Activated B cell treated with CpG ODN at 0.5 μM for 24 hours (primary cell): ENCODE results near the gene DDX24. TPM values are rescaled to one million over a fixed set of nuclear protein-coding genes. Genes with fewer than 3 reads are reported as not detected.

Experiments
- ATAC-seq: fragments of 200-7000 bp; cut with Tn5 transposase; one replicate; pipeline ENCODE4 v1.10.0; 2021; ENCODE audit warnings: low read depth, mild to moderate bottlenecking, moderate library complexity
- CTCF ChIA-PET: fragments of 350-600 bp; sonication (Branson Sonifier 250); formaldehyde crosslinking; loops from one replicate; lab custom pipeline; 2021; ENCODE audit warnings: antibody characterized with exemption; lab: Charles Lee
- POLR2A ChIA-PET: fragments of 350-600 bp; sonication (Branson Sonifier 250); formaldehyde crosslinking; loops from one replicate; lab custom pipeline; 2021; ENCODE audit warnings: antibody characterized with exemption; lab: Charles Lee
- DNase-seq: peaks from one replicate; pipeline ENCODE4 v3.0.0; 2022
- H3K27ac Mint-ChIP-seq: one replicate; pipeline ENCODE4 v1.8.0; 2020; ENCODE audit warnings: mixed read lengths
- H3K27me3 Mint-ChIP-seq: one replicate; pipeline ENCODE4 v1.8.0; 2021; ENCODE audit warnings: mixed read lengths
- H3K36me3 Mint-ChIP-seq: one replicate; pipeline ENCODE4 v1.8.0; 2021; ENCODE audit warnings: low read depth, mixed read lengths
- H3K4me1 Mint-ChIP-seq: one replicate; pipeline ENCODE4 v1.8.0; 2021; ENCODE audit warnings: mixed read lengths
- H3K4me3 Mint-ChIP-seq: one replicate; pipeline ENCODE4 v1.8.0; 2020; ENCODE audit warnings: mild to moderate bottlenecking, mixed read lengths
- H3K9me3 Mint-ChIP-seq: one replicate; pipeline ENCODE4 v1.8.0; 2020; ENCODE audit warnings: mixed read lengths
- intact Hi-C: fragments of 100-400 bp; cut with micrococcal nuclease; formaldehyde crosslinking; loops from one replicate; pipeline ENCODE4 v1.15.1; 2024
- total RNA-seq: library from RNA; stranded (reverse); gene quantifications from 2 replicates; pipeline ENCODE4 v1.2.3, GENCODE V29; 2022
- TF ChIP-seq, protein P1 (sequence below): fragments of 200-600 bp; IDR thresholded peaks from one replicate; pipeline ENCODE4 v1.8.0; 2022; ENCODE audit warnings: antibody characterized with exemption, mild to moderate bottlenecking

Gene DDX24
- total RNA-seq, 1 donor from 2014 or later: 169 TPM

DNA sequence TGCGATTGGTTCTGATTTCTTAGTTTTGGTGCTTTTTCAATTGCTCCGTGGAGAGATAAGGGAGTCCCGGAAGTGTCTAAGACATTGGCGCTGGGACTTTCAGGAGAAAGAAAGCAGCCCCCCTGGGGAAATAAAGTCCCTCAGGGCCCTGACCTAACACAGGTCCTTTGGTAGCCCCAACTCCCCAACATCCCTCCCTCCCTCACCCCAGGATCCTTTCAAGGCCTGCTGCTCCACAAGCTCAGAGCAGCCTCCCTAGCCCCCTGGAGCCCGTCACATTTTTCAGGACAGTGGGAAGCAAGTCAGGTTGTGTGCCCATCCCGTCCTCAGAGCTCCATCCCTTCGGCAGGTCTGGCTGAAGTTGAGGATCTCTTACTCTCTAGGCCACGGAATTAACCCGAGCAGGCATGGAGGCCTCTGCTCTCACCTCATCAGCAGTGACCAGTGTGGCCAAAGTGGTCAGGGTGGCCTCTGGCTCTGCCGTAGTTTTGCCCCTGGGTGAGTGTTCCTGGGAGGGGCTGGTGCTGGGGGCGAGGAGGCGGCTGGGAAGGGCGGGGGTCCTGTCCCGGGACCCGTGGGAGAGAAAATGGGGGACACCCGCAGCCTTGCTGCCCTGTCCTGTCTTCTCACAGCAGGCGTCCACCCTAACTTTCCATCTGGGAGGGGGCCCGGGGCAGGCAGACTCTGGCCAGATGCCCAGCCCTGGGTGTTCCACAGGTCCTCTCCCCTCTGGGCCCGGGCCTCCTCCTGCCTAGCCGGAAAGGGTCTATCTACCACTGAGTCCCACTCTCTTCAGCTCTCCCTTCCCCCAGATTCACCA lies 30.5 kb upstream of the DDX24 start:
- DNase-seq (no peak), ATAC-seq (no peak)
- Mint-ChIP-seq H3K4me1 (no peaks in the 10 kb centered on the region), H3K9me3 (no peaks in the 10 kb centered on the region), H3K36me3 (no peaks in the 10 kb centered on the region), H3K27me3 (peaks cover 19% of the 10 kb centered on the region), H3K4me3 (no peak overlapping the region), H3K27ac (no peak overlapping the region)
- intact Hi-C loops: no loop called here
- CTCF ChIA-PET: no interaction called here
- TF ChIP-seq, protein P1, sequence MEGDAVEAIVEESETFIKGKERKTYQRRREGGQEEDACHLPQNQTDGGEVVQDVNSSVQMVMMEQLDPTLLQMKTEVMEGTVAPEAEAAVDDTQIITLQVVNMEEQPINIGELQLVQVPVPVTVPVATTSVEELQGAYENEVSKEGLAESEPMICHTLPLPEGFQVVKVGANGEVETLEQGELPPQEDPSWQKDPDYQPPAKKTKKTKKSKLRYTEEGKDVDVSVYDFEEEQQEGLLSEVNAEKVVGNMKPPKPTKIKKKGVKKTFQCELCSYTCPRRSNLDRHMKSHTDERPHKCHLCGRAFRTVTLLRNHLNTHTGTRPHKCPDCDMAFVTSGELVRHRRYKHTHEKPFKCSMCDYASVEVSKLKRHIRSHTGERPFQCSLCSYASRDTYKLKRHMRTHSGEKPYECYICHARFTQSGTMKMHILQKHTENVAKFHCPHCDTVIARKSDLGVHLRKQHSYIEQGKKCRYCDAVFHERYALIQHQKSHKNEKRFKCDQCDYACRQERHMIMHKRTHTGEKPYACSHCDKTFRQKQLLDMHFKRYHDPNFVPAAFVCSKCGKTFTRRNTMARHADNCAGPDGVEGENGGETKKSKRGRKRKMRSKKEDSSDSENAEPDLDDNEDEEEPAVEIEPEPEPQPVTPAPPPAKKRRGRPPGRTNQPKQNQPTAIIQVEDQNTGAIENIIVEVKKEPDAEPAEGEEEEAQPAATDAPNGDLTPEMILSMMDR: no peak
- POLR2A ChIA-PET: no interaction called here

GRCh38 chr14:94110552-94111181 lies 29.7 kb upstream of the DDX24 start, which contains the start of gene IFI27:
Gene IFI27, plus strand, starts transcription at chr14:94110736.
- TF ChIP-seq, protein P1: no peak
- ChIA-PET POLR2A (no interaction called here), CTCF (no interaction called here)
- no peaks in the 10 kb centered on the region for H3K4me1 Mint-ChIP-seq
- ATAC-seq: no peak
- no peaks in the 10 kb centered on the region for H3K9me3 Mint-ChIP-seq
- no peak for DNase-seq
- H3K27me3 Mint-ChIP-seq: peaks cover 12% of the 10 kb centered on the region
- intact Hi-C loops: no loop called here
- H3K27ac Mint-ChIP-seq: no peak within 1 kb of the TSS
- no peaks in the 10 kb centered on the region for H3K36me3 Mint-ChIP-seq
- H3K4me3 Mint-ChIP-seq: no peak within 1 kb of the TSS

- DNase-seq (no peak), ATAC-seq (no peak)
- H3K27me3 Mint-ChIP-seq: peaks cover 7% of the 10 kb centered on the region
- H3K4me3 Mint-ChIP-seq: no peak overlapping the region
- intact Hi-C loops: no loop called here
- POLR2A ChIA-PET: no interaction called here
- no peaks in the 10 kb centered on the region for H3K36me3 Mint-ChIP-seq
- H3K9me3 Mint-ChIP-seq: no peaks in the 10 kb centered on the region
- no peaks in the 10 kb centered on the region for H3K4me1 Mint-ChIP-seq
- H3K27ac Mint-ChIP-seq: no peak overlapping the region
- TF ChIP-seq, protein P1: no peak
- CTCF ChIA-PET: no interaction called here
Measured at GRCh38 chr14:94109915-94110250, 28.9 kb upstream of the DDX24 start.

- intact Hi-C loops: no loop called here
- ATAC-seq (no peak), DNase-seq (no peak)
- TF ChIP-seq, protein P1: no peak
- H3K27ac Mint-ChIP-seq: no peak overlapping the region
- H3K4me1 Mint-ChIP-seq: no peaks in the 10 kb centered on the region
- no peaks in the 10 kb centered on the region for H3K27me3 Mint-ChIP-seq
- no peak overlapping the region for H3K4me3 Mint-ChIP-seq
- ChIA-PET CTCF (no interaction called here), POLR2A (no interaction called here)
- no peaks in the 10 kb centered on the region for H3K36me3 Mint-ChIP-seq
- H3K9me3 Mint-ChIP-seq: no peaks in the 10 kb centered on the region
Measured at GRCh38 chr14:94104731-94105130, 23.7 kb upstream of the DDX24 start.

DNA sequence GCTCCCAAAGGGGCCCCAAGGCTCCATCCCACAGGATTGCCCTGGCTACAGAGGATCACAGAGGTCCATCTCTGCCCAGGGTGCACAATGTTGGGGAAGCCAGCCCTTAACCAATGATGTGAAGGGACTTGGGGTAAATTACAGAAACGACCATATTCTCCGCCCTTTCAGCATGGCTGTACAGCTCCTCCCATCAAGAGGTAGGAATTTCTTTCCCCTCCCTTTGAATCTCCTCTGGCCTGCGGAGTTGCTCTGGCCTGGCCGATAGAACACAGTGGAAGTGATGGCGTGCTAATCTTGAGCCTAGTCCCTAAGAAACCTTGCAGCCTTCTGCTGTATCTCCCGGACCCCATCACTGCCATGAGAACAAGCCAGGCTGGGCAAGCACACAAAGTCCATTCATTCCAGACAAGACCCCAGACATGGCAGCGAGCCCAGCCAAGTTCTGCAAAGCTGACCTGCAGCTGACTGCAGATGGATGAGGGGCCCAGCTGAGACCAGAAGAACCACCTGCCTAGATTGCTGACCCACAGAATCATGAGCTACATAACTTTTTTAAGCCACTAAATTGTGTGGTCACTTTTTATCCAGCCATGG lies 22.6 kb upstream of the DDX24 start:
- Mint-ChIP-seq H3K4me3 (no peak overlapping the region), H3K27ac (no peak overlapping the region), H3K27me3 (no peaks in the 10 kb centered on the region), H3K4me1 (no peaks in the 10 kb centered on the region), H3K9me3 (no peaks in the 10 kb centered on the region), H3K36me3 (no peaks in the 10 kb centered on the region)
- POLR2A ChIA-PET: no interaction called here
- DNase-seq: no peak
- no peak for ATAC-seq
- TF ChIP-seq, protein P1: no peak
- CTCF ChIA-PET: no interaction called here
- intact Hi-C loops: no loop called here
